DMS153 (cell line): ENCODE measurements around the gene TTC28.
"Not testable (repeated sequence)": the region's sequence is repeated elsewhere in the genome, so short reads cannot be mapped to it uniquely, and the experiment has no call there.

Experiments
- DNase-seq: peaks from one replicate; lab custom pipeline; 2025; lab: John Stamatoyannopoulos, UW

Gene TTC28

GRCh38 chr22:28481725-28482124 is 197.9 kb downstream of the TTC28 start:
- DNase-seq = no peak

- DNase-seq = no peak
Observed at GRCh38 chr22:28480000-28480715, 199.5 kb downstream of the TTC28 start.

- DNase-seq = no peak
Observed at GRCh38 chr22:28478564-28478963, 201.1 kb downstream of the TTC28 start.

- no peak for DNase-seq
Observed at GRCh38 chr22:28477556-28477955, 202.1 kb downstream of the TTC28 start.

- DNase-seq = no peak
Observed at GRCh38 chr22:28474330-28474729, 205.3 kb downstream of the TTC28 start.

- no peak for DNase-seq
Observed at GRCh38 chr22:28473258-28473657, 206.4 kb downstream of the TTC28 start.

- not testable (repeated sequence) for DNase-seq
Observed at GRCh38 chr22:28467055-28467454, 212.6 kb downstream of the TTC28 start.

GRCh38 chr22:28466399-28466798 is 213.2 kb downstream of the TTC28 start:
- DNase-seq = no peak

- DNase-seq = no peak
Observed at GRCh38 chr22:28465841-28466240, 213.8 kb downstream of the TTC28 start.

- DNase-seq = no peak
Observed at GRCh38 chr22:28464127-28464526, 215.5 kb downstream of the TTC28 start.

- DNase-seq = not testable (repeated sequence)
Observed at GRCh38 chr22:28463408-28463807, 216.2 kb downstream of the TTC28 start.

- DNase-seq = no peak
Observed at GRCh38 chr22:28462901-28463300, 216.7 kb downstream of the TTC28 start.

- no peak for DNase-seq
Observed at GRCh38 chr22:28462041-28462440, 217.6 kb downstream of the TTC28 start.

- no peak for DNase-seq
Observed at GRCh38 chr22:28454431-28455064, 225.1 kb downstream of the TTC28 start.

GRCh38 chr22:28450109-28450508 is 229.5 kb downstream of the TTC28 start:
- DNase-seq = no peak

- no peak for DNase-seq
Observed at GRCh38 chr22:28449041-28449440, 230.6 kb downstream of the TTC28 start.

GRCh38 chr22:28448625-28449024 is 231.0 kb downstream of the TTC28 start:
- no peak for DNase-seq

GRCh38 chr22:28444659-28445058 is 235.0 kb downstream of the TTC28 start:
- DNase-seq = no peak

- DNase-seq = no peak
Observed at GRCh38 chr22:28443526-28443876, 236.1 kb downstream of the TTC28 start.

GRCh38 chr22:28442711-28443525 is 236.7 kb downstream of the TTC28 start:
- no peak for DNase-seq

GRCh38 chr22:28442264-28442710 is 237.4 kb downstream of the TTC28 start:
- no peak for DNase-seq

- no peak for DNase-seq
Observed at GRCh38 chr22:28441720-28442263, 237.8 kb downstream of the TTC28 start.
